Erythroblast (primary cell): ENCODE measurements around the gene ZNF334.

Experiments
- DNase-seq, 2 experiments: peaks; one replicate each; lab custom pipeline; 2025; lab: John Stamatoyannopoulos, UW
- GATA1 ChIP-seq: IDR thresholded peaks from 2 replicates; pipeline ENCODE4 v1.6.1; 2011; ENCODE audit warnings: low read depth, mild to moderate bottlenecking, control low read depth, low read length, moderate library complexity
- POLR2A ChIP-seq: IDR thresholded peaks from 2 replicates; pipeline ENCODE4 v1.6.1; 2011; ENCODE audit warnings: mild to moderate bottlenecking, low read length

ZNF334 gene

GRCh38 chr20:46488451-46488850, 24.9 kb downstream of the ZNF334 start:
- TF ChIP-seq POLR2A = no peak
- TF ChIP-seq GATA1 = no peak
- DNase-seq = no peak

GRCh38 chr20:46487628-46488027, 25.7 kb downstream of the ZNF334 start:
- no peak for TF ChIP-seq POLR2A
- no peak for TF ChIP-seq GATA1
- no peak for DNase-seq

- DNase-seq = no peak
- no peak for TF ChIP-seq GATA1
Measured at GRCh38 chr20:46485431-46485830, 27.9 kb downstream of the ZNF334 start.

DNA sequence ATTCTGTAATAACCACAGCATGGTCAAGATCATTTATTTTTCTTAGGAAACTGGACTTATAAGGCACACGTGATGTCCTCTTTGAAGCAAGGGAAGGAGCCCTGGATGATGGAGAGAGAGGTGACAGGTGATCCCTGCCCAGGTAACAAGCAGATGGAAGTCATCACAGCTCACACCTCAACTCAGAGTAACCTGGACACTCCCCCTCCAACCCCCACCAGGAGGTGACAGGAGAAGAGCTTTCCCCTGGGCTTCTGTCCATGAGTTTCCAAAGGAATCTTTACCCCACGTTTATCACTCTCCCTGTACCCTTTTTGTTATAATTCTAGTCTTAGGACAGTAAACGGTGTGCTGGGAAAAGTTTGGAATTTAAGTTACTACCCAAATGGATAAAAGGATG, 28.4 kb downstream of the ZNF334 start:
- TF ChIP-seq POLR2A = no peak
- no peak for TF ChIP-seq GATA1
- no peak for DNase-seq

GRCh38 chr20:46483879-46484278, 29.5 kb downstream of the ZNF334 start:
- no peak for TF ChIP-seq GATA1
- no peak for TF ChIP-seq POLR2A
- DNase-seq = no peak

- TF ChIP-seq POLR2A (no peak), GATA1 (no peak)
- no peak for DNase-seq
Measured at GRCh38 chr20:46482864-46483263, 30.5 kb downstream of the ZNF334 start.

DNA sequence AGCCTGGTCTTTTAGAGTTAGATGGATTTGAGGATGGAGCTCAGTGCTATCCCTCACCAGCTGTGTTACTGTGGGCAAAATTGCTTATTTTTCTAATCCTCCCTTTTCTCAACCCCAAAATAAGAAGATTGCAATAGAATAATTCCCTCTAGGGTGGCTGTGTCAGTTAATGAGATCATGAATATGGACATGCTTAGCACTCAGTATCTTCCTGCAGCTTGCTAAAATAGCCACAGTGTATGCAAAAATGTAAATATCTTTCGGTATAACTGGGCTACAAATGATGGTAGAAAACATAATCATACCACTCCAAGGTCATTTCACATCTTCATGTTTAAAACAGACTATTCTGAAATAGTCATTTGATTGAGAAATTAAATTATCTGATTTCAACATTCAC, 35.7 kb downstream of the ZNF334 start:
- TF ChIP-seq GATA1 (no peak), POLR2A (no peak)
- DNase-seq = no peak

GRCh38 chr20:46477225-46477624, 36.1 kb downstream of the ZNF334 start:
- no peak for DNase-seq
- no peak for TF ChIP-seq POLR2A

DNA sequence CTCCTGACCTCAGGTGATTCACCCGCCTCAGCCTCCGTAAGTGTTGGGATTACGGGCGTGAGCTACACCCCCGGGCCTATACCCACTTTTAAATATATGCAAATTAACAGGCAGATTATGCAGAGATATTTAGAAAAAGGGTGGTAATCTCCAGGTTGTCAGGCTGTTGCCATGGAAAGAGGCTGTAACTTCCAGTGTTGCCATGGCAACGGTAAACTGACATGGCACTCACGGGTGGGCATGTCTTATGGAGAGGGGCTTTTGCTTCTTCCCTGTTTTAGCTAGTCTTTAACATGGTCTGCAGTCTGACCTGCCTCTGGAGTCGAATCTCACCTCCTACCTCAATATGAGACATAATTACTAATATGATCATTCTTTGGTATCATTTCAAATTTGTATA, 44.9 kb downstream of the ZNF334 start:
- no peak for DNase-seq
- TF ChIP-seq POLR2A (no peak), GATA1 (no peak)

DNA sequence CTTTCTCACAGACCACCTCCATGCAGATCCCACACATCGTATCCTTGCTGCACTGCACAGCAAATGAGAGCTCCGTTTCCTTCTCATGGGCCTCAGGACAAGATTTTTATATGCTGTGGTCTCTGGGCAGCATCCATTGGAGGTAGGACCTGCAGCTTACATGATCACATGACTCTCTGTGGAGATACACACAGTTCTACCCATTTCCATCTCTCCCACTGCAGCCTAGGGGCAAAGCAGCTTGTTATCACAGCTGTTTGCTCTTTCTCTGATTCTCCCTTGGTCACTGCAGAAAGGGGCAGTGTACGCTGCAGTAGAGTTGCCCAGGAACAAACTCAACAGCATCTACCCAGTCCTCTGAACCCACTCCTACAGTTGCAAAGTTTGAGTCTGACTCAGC, 48.9 kb downstream of the ZNF334 start:
- TF ChIP-seq GATA1 = no peak
- TF ChIP-seq POLR2A = no peak
- no peak for DNase-seq

- TF ChIP-seq GATA1 (no peak), POLR2A (no peak)
- no peak for DNase-seq
Measured at GRCh38 chr20:46463852-46464251, 49.5 kb downstream of the ZNF334 start.

- TF ChIP-seq GATA1 = no peak
- no peak for TF ChIP-seq POLR2A
- DNase-seq = no peak
Measured at GRCh38 chr20:46461808-46462207, 51.6 kb downstream of the ZNF334 start.

- DNase-seq = no peak
- no peak for TF ChIP-seq POLR2A
- TF ChIP-seq GATA1 = no peak
Measured at GRCh38 chr20:46458866-46459750, 54.3 kb downstream of the ZNF334 start.

- no peak for TF ChIP-seq GATA1
- no peak for TF ChIP-seq POLR2A
- DNase-seq = no peak
Measured at GRCh38 chr20:46456255-46457028, 56.9 kb downstream of the ZNF334 start.
